Gastrocnemius medialis (tissue), 4 donors: Measurements from ENCODE around the gene ATG7.

ENCODE experiments used
- POLR2A ChIP-seq, 2 donors: fragments of 450-650 bp; IDR thresholded peaks; one replicate each; pipeline ENCODE4 v1.6.1; 2017; ENCODE audit warnings: antibody characterized with exemption in 2 of 2, mild to moderate bottlenecking in 2 of 2, moderate library complexity in 2 of 2
- TF ChIP-seq, protein P1 (sequence below), 5 experiments: fragments of 450-650 bp in 3 of 5; fragments of 200-600 bp in 2 of 5; sonication (generic) in 2 of 5; IDR thresholded peaks in 4 of 5; conservative IDR thresholded peaks in 1 of 5; 1 replicate in 4 of 5; 2 replicates in 1 of 5; pipeline ENCODE4 v1.5.1; 2016 to 2019; ENCODE audit warnings: antibody characterized with exemption in 5 of 5, mild to moderate bottlenecking in 3 of 5, moderate library complexity in 3 of 5

DNA sequence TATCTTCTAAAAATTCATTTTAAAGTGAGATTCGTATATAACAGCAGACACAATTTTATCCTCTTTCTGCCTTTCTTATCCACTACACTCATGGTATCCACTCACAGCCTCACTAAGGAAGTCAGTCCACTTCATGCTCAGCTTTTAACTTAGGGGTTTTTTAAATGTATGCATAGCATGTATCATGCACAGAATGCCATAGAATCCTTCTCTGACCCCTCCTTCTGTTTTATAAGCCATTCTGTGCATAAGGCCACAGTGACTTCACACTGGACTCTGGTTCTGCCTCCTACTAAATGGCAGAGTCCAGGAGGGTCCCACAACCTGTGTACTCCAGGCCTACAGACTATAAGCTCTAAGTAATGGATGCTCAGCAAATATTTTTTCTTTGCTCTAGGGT is 129.2 kb downstream of the ATG7 start:
- TF ChIP-seq, protein P1, sequence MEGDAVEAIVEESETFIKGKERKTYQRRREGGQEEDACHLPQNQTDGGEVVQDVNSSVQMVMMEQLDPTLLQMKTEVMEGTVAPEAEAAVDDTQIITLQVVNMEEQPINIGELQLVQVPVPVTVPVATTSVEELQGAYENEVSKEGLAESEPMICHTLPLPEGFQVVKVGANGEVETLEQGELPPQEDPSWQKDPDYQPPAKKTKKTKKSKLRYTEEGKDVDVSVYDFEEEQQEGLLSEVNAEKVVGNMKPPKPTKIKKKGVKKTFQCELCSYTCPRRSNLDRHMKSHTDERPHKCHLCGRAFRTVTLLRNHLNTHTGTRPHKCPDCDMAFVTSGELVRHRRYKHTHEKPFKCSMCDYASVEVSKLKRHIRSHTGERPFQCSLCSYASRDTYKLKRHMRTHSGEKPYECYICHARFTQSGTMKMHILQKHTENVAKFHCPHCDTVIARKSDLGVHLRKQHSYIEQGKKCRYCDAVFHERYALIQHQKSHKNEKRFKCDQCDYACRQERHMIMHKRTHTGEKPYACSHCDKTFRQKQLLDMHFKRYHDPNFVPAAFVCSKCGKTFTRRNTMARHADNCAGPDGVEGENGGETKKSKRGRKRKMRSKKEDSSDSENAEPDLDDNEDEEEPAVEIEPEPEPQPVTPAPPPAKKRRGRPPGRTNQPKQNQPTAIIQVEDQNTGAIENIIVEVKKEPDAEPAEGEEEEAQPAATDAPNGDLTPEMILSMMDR (IDR thresholded peaks at IDR 0.05 in 4 of 5, conservative IDR thresholded peaks at IDR 0.05 in 1 of 5), result no peak
- no peak for TF ChIP-seq POLR2A (IDR thresholded peaks at IDR 0.05)
